GM18867 (cell line): ENCODE data around the gene GUK1.
"Not testable (repeated sequence)": the region's sequence is repeated elsewhere in the genome, so short reads cannot be mapped to it uniquely, and the experiment has no call there.

ENCODE experiments used
- ATAC-seq: cut with Tn5 transposase; IDR thresholded peaks from one replicate; pipeline ENCODE4 v1.9.1; 2021; ENCODE audit warnings: mild to moderate bottlenecking, moderate library complexity; ENCODE audit not compliant: unreplicated experiment

Gene GUK1

DNA sequence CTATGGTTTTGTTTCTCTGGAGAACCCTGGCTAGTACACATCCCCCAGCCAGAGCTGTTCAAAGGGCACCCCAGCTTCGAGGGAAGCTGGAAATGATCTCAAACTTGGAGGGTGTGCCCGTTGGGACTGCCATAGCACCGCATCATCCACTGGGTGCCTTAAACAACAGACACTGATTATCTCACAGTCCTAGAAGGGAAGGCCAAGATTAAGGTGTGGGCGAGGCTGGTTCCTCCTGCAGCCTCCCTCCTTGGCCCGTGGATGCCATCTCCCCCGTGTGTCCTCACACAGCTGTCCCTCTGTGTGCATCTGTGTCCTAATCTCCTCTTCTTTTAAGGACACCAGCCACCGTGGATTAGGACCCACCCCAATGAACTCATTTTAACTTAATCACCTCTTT is 21.3 kb downstream of the GUK1 start:
- ATAC-seq = no peak

DNA sequence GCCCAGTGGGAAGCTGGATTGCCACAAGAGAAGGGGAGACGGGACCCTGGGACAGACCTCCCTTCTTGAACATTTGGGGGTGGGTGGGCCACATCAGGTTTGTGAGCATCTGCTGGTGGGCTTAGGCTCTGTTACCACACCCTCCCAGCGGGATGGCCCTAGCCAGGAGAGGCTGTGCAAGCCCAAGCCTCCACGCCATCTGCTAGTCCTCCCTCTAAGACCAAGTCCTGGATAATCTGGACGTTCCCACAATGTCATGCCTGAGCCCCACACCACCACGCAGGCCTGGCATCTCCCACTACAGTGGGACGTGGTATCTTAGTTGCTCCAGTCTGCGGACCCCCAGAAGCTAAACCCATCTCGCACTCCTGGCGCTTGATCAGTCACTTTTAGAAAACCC is 21.8 kb downstream of the GUK1 start:
- ATAC-seq = no peak

DNA sequence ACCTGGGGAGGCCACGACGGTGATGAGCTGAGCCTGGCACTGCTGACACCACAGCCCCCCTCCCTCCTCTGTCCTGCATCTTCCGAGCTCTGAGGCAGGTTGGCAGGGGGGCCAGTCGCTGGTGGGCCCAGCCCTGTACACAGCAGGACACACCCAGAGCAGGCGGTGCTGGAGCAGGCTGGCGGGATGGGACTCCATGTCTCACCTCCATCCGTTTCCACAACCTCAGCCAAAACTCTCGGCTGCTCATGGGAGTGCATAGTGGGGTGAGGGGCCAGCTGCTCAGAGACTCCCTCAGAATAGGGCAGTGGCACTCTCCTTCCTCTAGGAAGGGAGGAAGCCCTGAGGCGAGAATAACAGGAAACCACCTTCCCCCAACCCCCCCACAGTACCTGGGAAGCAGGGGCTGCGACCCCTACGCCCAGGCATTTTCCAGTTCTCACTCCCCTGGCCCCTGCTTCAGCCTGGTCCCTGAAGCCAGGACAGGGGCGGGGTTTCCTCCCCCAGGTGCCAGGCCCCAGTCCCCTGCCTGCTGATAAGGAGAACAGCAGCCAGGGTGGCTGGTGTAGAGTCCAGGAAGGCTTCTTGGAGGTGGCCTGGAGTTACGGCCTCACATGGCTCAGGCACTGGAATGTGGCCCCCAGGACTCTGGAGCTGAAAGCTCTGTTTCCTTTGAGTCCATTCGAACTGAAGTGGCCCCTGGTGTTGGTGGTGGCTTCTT is 22.4 kb downstream of the GUK1 start:
- ATAC-seq = no peak

- no peak for ATAC-seq
Measured at GRCh38 chr1:228163007-228163753, 23.1 kb downstream of the GUK1 start.

GRCh38 chr1:228163776-228164519 is 23.9 kb downstream of the GUK1 start:
- ATAC-seq = no peak

DNA sequence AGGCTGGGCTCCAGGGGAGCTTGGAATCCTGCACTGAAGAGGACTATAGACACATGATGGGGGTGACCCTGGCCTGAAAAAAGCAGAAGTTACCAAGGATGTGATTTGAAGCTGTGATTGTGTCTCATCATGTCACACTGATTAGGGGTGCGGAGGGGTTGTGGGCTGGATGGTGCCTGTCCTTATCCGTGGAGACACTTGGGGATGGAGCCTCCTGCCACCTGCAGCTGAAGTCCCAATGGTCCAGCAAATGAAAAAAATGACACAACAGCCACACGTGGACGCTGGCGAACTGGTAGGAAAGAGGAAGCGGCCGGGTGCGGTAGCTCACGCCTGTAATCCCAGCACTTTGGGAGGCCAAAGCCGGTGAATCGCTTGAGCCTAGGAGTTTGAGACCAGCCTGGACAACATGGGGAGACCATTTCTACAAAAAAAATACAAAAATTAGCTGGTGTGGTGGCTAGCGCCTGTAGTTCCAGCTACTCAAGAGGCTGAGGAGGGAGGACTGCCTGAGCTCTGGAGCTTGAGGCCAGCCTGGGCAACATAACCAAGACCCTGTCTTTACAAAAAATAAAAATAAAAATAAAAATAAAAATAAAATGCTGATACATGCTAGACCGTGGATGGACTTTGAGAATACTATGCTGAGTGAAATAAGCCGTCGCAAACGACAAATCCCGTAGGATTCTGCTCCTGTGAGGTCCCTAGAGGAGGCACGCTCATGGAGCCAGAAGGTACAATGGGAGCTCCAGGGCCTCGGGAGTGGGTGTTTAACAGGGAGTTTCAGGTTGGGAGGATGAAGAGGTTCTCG is 24.7 kb downstream of the GUK1 start:
- ATAC-seq = no peak

DNA sequence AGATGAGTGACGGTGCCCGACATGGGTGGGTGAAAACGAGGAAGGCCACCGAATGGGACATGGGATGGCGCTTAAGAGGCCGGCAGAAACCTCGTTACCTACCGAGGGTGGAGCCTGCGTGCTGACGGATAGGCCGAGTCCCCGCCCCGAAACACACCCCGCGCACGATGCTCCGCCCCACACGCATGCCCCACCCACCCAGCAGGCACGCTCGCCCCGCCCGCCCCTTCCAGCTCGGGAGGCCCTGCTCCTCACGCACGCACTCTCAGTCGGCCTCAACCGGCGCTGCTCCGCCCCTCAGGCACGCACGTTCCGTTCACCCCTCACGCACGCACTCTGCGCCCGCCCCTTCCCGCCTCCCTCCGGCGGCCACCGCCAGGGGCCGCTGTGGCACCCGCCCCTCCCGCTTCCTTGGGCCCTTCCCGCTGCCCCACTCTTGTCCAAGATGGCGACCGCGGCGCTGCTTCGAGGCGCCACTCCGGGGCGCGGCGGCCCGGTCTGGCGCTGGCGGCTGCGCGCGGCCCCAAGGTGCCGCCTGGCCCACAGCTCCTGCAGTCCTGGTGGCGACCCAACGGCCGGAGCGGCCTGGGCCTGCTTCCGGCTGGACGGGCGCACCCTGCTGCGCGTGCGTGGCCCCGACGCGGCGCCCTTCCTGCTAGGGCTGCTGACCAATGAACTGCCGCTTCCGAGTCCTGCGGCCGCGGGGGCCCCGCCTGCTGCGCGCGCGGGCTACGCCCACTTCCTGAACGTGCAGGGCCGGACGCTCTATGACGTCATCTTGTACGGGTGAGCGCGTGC is 25.5 kb downstream of the GUK1 start, which contains the start of gene IBA57:
TSS of gene IBA57 (plus strand) at position 433 of the 798 bp plus-strand sequence. CDS start at position 446, 13 bp downstream.
- ATAC-seq = peak; percentile 81

- peak; percentile 15 for ATAC-seq
Measured at GRCh38 chr1:228166170-228166936, 26.3 kb downstream of the GUK1 start.

- ATAC-seq = no peak
Measured at GRCh38 chr1:228168563-228169270, 28.6 kb downstream of the GUK1 start.

DNA sequence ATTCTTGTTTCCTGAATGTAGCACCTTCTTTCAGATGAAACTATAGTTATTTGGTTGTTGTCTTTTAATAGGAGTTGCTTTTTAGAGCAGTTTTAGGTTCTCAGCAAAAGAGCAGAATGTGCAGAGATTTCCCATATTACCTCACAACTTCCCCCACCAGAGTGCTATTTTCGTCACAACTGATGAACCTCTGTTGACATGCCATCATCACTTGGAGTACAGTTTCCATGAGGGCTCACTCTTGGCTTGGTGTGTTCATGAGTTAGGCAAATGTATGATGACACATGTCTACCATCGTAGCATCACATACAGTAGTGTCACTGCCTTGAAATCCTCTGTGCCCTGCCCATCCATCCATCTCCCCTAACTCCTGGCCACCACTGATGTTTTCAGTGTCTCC is 29.3 kb downstream of the GUK1 start:
- ATAC-seq = no peak

DNA sequence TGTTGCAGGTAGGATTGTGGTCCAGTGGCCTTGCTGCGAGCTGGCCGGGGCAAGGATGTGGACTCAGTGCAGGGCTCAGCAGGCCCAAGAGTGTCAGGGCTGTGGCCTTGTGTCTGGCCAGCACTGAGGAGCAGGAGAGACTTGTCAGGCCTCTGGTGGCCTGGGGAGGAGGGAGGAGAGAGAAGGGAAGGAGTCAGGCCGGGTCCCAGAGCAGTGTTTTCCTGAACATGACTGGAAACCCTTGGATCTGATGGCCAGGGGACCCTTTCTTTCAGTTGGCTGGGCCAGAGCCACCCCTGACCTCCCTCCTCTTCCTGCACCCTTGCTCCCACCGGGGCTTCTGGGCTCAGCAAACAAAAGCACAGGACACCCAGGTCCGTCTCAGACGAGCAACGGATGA is 30.6 kb downstream of the GUK1 start:
- ATAC-seq = no peak

DNA sequence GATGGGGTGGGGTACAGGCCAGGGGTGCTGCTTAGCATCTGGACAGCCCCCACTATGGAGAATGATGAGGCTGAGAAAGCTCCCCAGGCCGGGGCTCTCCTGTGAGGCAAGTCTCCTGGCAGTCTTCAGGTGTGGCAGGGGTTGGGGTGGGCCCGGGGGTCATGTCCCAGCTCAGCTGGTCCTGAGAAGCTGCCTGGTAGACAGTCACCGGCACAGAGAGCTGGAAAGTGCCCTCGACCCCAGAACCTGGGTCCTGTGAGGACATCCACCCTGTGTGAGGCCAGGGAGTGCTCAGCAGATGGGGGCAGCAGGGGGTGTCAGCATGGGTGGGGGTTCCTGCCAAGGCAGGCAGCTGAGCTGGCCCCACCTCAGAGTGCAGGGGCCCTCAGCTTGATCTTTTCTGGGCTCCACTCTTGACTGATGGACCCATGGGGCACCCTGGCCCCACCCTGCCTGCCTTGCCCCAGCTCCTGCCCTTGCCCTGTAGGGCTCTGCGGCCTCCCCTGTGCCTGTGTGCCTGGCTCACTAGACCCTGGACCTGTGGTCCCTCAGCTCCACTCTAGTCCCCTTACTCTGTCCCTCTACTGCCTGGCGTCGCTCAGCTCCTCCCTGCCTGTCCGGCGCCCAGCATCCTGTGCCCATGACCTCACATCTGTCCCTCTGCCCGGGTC is 31.3 kb downstream of the GUK1 start:
- no peak for ATAC-seq

- no peak for ATAC-seq
Measured at GRCh38 chr1:228172591-228173527, 32.8 kb downstream of the GUK1 start.

- ATAC-seq = not testable (repeated sequence)
Measured at GRCh38 chr1:228173528-228174481, 33.7 kb downstream of the GUK1 start.

DNA sequence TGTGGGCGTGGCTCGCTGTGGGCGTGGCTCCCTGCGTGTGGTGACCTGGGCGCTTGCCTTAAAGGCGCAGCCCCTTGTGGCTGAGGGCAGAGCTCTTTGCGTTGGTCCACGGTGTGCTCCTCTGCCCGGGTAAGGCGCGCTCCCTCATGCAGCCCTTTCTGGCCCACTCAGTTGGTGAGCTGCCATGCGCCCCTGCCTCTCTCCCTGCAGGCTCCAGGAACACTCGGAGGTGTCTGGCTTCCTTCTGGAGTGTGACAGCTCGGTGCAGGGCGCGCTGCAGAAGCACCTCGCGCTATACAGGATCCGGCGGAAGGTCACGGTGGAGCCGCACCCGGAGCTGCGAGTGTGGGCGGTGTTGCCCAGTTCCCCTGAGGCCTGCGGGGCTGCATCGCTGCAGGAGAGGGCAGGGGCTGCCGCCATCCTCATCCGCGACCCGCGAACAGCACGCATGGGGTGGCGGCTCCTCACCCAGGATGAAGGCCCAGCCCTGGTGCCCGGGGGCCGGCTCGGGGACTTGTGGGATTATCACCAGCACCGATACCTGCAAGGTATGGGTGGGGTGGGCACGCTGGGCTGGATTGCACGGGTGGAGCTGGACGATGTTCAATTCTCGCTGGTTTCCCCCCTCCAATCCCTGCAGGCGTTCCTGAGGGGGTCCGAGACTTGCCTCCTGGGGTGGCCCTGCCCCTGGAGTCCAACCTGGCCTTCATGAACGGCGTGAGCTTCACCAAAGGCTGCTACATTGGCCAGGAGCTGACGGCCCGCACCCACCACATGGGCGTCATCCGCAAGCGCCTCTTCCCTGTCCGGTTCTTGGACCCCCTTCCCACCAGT is 34.6 kb downstream of the GUK1 start:
- no peak for ATAC-seq
